ENCODE data around the gene ATG101. TPM values are rescaled to one million over a fixed set of nuclear protein-coding genes. Genes with fewer than 3 reads are reported as not detected.

The ATG101 gene
- polyA plus RNA-seq, 12 donors, result 16.1 to 32.0 (median 23.8) TPM; not detected in 1

DNA sequence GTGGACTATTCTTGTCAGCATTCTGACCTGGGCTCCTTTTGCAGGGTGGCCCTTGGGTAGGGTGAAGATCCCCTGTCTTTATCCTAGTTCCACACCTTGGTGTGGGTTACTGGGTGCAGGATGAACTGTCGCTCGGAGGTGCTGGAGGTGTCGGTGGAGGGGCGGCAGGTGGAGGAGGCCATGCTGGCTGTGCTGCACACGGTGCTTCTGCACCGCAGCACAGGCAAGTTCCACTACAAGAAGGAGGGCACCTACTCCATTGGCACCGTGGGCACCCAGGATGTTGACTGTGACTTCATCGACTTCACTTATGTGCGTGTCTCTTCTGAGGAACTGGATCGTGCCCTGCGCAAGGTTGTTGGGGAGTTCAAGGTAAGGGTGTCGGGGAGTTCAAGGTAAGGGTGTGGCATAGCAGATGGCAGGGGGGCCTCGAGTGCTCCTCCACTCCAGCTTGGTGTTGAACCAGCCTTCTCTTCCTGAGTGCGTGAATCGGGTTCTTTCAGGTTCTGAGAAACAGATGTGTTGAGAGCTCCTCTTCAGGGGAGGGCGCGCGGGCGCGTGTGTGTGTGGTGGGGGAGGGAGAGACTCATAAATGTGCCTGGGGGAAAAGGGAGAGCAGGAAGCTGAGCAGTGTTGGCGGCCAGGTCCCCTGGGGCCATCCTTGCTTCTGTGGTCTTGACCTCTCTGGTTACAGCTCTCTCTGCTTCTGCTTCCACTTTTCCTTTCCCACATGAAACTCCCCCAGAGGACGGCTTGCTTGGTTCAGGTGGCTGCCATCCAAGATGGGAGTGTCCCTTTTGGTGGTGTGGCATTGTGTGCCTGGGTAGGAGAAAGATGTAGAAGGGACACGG, 4.0 kb downstream of the ATG101 start:
- DNase-seq, result no peak

DNA sequence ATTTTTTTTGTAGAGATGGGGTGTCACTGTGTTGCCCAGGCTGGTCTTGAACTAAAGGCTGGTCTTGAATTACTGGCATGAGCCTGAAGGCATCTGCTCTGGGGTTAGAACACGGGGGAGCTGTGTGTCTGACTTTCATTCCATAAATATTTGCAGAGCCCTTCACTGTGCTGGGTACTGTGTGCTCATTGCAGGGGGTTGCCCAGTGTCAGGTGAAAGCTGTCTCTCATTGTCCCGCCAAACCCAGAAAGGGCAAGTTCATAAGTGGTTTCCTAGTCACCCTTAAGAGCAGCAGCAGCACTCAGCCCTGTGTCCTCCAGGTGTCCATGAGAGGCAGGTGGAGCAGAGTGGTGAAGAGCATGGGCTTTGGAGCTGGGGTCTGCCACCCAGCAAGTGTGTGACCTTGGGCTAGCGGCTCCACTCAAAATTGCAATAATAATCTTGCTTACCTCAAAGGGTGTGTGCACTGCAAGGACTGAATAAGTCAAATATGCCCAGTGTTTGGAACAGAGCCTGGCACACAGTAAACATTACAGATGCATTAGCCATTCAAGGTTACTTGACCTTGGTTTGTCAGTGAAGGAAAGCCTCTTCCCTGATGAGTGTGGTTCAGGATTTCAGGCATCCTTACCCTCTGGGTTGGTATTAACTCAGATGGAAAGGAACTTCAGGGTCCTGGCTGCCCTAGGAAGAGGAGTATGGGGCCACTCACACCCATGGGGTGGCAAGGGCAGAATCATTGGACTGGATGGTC, 5.4 kb downstream of the ATG101 start:
- DNase-seq, result no peak

- DNase-seq, result no peak
Measured at GRCh38 chr12:52076811-52077210, 7.0 kb downstream of the ATG101 start.

GRCh38 chr12:52078276-52078675, 8.5 kb downstream of the ATG101 start:
- DNase-seq, result no peak

GRCh38 chr12:52079576-52080402, 10.0 kb downstream of the ATG101 start, which contains the start of gene SMIM41:
Gene SMIM41, plus strand, starts transcription at chr12:52079704. Its CDS starts 76 bp downstream, at chr12:52079780.
- no peak for DNase-seq

- no peak for DNase-seq
Measured at GRCh38 chr12:52080403-52081251, 10.8 kb downstream of the ATG101 start.

DNA sequence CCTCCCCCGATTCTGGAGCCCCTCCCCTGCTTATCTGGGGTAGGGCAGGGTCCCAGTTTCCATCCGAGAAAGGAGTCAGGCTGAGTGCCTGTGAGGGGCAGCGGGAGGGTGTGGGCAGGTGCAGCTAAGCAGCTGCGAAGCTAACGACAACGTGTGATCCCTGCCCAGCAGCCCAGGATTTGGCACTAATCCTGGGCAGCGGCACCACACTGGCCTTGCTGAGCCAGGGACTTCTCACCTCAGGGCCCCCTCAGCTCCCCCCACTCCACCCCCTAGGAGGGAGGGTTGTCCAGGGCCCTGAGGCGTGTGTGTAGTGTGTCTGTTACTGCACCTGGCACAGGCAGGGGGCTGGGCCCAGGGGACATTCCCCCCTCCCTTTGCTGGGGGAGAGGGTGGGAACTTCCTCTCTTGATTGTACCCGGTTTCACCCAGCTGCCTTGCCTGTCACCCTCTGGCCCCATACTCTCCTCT, 11.5 kb downstream of the ATG101 start:
- DNase-seq, result no peak

- peak; percentile 65 for DNase-seq
Measured at GRCh38 chr12:52082026-52082668, 12.4 kb downstream of the ATG101 start.

DNA sequence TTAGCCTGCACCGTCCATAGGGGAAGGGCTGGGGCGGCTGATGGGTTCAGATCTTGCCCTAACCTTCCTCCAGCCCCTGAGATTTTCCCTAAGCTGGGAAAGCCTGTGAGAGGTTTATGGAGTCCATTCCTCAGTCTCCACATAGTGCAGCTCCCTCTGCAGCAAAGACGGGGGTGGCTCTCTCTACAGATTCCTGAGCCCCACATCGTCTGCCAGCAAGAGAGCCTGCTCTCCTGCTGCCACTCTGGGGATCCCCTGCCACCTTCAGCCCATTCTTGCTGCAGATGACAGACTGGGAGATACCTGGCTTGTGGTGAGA, 12.8 kb downstream of the ATG101 start:
- no peak for DNase-seq

GRCh38 chr12:52082988-52083637, 13.3 kb downstream of the ATG101 start:
- DNase-seq, result peak; percentile 54

DNA sequence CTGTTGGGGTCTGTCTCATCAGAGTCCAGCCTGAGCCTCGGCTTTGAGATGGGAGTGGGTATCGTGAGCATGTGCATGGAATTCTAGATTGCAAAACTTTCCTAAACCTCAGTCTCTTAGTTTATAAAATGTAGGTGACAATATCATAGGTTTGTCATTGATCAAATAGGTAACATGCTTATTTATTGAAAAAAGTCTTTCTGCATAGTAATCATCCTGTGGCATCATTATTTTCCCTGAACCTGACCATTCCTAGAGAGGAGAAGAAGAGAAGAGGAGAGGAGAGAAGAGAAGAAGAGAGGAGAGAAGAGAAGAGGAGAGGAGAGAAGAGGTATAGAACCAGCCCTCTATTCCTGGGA, 13.8 kb downstream of the ATG101 start:
- DNase-seq, result no peak

DNA sequence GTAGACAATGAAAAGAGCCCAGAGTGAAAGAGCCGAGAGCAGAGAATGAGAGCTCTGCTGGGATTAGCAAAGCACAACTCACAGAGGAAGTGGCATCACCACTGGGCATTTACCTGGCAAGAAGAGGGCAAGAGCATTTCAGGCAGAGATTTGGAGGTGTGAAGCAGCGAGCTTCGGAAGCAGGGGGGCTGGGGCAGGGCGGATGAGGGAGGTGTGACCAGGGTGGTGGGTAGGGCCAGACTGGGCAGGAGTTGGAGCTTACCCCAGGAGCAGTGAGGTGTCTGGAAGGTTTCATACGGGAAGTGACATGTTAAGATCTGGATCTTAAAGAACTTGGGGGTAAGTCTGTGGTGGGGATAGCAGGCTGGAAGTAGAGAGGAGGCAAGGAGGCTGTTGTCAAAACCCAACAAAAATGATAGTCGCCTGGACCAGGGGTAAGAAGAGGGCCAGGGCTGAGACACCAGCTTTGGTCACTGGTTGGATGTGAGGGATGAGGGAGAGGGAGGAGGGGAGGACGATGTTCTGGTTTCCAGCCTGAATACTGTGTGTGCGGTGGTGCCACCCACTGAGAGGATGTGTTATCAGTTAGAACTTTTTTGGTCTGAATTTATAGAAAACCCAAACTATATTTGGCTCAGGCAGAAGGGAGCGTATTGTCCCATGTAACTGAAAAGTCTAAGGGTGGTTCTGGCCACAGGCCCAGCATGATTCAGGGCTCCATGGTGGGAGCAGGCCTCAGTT, 14.9 kb downstream of the ATG101 start:
- no peak for DNase-seq

DNA sequence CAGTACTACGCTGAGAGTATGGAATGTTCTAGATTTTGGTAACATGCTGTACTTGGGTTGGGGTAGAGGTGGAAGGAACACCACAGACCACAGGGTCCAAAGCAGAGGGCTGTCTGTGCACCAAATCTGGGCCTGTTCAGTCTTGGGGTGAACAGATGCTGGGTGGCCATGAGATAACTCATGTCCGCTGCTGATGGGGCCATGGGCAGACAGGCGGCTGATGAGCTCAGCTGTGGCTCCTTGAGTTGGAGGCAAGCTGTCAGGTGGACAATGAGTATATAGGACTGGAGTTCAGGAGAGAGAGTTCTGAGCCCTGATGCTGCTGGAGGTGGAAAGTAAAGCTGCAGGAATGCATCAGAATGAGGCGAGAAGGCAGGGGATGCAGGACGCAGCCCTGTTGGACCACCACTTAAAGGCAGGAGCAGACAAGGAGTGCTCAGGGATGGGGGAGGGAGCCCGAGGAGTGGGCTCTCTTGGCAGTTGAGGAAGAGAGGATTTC, 16.0 kb downstream of the ATG101 start:
- DNase-seq, result no peak

GRCh38 chr12:52086366-52086765, 16.6 kb downstream of the ATG101 start:
- no peak for DNase-seq

- DNase-seq, result no peak
Measured at GRCh38 chr12:52086944-52087835, 17.4 kb downstream of the ATG101 start.

DNA sequence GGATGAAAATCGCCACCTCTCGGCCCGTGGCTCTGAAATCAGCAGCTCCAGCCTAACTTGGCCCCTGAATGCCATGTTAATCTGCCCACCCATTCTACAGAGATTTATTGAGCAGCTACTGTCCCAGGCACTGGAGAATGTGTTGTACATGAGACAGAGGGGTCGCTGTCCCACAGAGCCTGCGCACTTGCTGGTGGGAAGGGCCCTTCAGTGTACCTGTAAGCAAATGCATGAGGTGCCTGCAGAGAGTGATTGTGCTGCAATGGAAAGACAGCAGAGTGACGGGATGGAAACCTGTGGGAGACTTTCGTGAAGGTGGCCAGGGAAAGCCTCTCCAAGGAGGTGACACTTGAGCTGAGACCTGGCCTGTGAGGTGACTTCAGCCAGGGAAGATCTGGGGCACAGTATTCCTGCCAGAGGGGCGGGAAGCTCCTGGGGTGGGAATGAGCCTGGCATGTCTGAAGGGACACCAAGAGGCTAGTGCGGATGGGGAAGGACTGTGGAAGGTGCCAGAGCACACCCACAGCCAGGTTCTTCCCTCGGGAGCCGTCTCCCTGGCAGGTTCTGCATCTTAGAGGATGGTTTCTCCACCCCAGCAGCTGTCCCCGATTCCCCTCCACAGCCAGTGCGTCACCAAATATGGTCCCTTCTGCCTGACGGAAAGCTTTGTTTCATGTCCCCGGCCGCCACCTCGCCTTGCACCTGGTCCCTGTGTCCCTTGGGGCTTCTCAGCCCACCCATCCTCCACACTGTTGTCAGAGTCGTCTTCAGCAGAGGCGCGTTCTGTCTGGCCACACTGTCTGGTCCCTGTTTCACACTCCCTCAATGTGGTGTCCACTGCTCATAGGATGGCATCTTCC, 18.4 kb downstream of the ATG101 start:
- DNase-seq, result no peak

DNA sequence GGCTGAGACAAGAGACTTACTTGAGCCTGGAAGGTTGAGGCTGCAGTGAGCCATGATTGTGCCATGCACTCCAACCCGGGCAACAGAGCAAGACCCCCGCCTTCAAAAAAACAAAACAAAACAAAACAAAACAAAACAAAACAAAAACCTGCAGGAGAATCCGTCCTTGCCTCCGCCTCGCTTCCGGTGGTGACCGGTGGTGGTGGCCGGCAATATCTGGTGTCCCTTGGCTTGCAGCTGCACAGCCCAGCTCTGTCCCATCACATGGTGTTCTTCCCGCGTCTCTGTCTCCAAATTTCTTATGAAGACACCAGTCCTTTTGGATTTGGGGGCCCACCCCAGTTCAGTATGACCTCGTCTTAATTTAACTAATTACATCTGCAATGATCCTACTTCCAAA, 19.7 kb downstream of the ATG101 start:
- DNase-seq, result no peak

Data from muscle of arm (tissue), 12 donors.